HG02759 (cell line): ENCODE data around the gene LRRC42.
A peak's percentile ranks its signal among the peaks of the same experiment; 100 is the strongest.

Experiments used
- ATAC-seq: cut with Tn5 transposase; IDR thresholded peaks from one replicate; pipeline ENCODE4 v1.9.1; 2021; ENCODE audit warnings: mild to moderate bottlenecking, moderate library complexity; ENCODE audit not compliant: unreplicated experiment

Gene LRRC42, protein sequence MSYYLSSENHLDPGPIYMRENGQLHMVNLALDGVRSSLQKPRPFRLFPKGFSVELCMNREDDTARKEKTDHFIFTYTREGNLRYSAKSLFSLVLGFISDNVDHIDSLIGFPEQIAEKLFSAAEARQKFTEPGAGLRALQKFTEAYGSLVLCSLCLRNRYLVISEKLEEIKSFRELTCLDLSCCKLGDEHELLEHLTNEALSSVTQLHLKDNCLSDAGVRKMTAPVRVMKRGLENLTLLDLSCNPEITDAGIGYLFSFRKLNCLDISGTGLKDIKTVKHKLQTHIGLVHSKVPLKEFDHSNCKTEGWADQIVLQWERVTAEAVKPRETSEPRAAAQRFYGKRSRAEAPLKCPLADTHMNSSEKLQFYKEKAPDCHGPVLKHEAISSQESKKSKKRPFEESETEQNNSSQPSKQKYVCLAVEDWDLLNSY

DNA sequence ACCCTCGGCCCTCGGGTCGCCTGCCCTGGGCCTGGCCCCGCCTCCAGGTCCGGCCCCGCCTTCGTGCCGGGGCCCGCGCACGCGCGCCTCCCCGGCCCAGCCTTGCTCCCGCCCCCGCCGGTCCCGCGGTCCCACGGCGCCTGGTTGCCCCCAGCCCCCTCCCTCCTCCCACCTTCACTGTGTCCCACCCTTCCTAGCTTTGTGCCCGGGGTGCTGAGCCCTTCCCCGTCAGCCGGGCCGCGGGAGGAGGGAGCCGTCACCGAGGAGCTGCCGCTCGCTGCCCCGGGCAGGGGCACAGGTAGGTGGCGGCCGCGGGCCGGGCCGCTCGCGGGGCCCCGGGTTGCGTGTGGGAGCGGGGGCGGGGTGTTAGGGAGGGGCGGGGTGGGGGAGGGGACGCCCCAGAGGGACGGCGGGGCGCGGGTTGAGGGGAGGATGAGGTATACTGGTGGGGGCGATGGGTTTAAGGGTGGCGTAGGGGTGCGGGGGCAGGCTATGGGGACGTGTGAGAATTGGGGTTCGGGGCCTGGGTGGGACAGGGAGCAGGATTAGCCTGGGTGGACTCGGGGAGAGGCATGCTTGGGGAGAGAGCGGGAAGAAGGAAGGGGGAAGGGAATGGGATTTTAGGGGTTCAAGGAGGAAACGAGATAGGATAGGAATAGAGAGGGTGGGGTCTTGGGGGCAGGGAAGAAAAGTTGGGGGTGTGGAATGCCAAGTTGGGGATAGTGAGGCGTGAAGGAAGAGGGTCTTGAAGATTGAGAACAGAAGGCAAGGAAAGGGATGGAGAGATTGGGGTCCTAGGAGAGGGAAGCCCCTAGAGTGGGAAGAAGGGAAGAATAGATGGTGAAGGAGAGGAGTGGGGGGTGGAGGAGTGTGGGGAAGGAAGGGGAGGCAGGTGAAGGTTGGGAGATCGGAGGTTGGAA is at the start of gene LRRC42:
LRRC42 (plus strand) TSS at position 99 of the 920 bp plus-strand sequence. CDS start 5,650 bp downstream, outside the sequence.
- peak; percentile 71 for ATAC-seq

DNA sequence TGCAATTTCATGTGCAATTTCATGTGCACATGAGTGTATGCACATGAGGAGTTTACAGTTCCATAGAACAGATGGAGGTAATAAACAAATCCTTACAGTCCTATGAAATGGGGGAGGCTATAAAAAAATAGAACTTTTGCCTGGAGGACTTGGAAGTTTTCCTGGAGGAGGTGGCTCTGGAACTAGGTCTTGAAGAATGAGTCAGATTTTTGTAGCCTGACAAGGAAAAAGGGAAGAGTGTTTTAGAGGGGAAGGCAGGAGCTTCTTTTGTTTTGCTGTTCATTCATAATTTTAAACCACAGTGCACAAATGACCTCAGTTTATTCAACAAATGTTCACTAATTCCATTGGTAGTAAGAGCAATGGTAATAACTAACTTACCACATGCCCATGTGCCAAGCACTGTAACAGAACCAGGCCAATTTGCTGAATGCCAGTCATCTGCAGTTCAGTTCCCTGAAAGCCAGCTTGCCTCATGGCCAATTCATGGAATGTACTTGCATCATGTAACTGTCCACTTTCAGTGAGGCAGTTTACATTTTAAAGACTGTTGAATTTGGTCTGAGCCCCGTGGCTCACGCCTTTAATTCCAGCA is 49.4 kb upstream of the LRRC42 start:
- ATAC-seq = no peak

DNA sequence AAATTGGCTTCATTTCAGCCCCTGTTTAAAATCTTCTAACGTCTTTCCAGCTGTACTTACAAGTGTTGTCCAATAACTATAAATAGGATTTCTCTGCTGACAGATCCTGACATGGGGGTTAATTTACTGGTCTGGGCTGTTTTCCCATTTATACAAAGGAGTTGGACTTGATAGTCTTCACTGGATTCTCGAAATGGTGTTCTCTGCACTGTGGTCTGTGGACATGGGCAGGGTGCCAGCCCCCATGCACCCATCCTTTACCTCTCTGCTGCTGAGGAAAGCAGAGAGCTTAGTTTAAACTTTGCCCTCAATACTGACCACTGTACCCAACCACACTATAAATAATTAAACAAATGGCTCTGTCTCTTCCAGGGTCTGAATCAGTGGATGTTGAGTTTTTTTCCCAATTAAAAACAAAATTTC is 46.9 kb upstream of the LRRC42 start:
- ATAC-seq = no peak

DNA sequence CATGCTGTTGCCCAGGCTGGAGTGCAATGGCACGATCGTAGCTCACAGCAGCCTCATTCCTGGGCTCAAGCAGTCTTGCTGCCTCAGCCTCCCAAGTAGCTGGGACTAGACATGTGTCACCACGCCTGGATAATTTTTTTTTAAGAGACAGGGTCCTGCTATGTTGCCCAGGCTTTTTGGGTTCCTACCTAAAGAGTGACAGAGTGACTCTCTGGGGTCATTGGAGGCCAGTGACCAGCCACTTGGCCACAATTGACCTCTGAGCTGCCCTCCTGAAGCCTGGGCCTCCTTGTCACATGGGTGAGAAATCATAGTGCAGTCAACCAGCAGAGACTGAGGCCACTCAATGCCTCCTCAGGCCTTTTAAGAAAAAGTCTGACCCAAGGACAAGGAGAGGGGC is 46.4 kb upstream of the LRRC42 start:
- ATAC-seq = no peak

DNA sequence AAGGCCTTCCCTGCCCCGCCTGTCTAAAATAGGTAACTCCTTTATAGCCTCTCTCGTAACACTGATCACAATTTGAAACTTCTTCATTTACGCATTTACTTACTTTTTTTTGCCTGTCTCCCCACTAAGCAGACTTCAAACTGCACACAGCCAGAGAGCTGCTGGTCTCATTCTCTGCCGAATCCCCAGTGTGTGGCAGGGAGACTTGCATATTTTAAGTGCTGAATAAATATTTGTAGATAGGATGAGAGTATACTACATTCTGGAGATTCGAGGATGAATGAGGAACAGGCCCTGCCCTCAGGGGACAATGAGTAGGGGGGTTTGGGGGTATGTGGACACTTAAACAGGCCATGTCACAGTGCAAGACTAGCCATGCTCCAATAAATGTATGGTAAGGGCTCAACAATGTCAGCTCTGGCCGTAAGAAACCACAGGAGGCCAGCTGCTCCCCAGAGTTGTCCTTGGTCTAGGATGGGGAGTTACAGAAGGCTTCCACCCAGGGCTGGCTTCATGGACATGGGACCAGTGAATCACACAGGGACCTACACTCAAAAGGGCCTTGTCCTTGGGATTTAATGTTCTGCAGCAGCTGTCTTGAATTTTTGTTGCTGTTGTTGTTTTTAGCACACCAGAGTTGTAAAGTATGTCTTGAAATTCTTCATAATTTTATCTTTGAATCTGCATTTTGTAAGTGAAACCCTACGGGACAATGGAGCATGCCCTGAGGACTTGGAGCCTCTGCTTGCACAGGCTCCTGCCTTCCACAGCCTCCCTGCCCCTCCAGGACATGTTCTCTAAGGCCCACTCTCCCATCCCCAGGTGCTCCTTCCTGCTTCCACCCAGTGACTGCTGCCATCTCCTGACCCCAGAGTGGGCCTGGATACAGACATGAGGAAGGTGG is 43.7 kb upstream of the LRRC42 start:
- ATAC-seq = no peak

DNA sequence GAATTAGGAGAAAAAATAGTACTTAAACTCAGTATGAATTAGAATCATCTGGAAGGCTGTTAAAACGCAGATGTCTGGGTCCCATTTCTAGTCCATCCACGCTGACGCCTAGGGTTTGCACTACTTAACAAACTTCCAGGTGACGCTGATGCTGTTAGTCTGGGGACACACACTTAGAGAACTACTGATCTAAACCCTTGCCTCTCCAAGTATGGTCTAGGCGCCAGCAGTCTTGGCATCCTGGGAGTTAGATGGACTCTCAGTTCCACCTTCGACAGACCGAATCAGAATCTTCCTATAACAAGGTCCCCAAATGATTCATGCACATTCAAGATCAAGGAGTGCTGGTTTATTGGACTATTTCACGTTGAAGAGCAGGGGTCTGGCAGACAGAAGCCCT is 40.6 kb upstream of the LRRC42 start:
- no peak for ATAC-seq

DNA sequence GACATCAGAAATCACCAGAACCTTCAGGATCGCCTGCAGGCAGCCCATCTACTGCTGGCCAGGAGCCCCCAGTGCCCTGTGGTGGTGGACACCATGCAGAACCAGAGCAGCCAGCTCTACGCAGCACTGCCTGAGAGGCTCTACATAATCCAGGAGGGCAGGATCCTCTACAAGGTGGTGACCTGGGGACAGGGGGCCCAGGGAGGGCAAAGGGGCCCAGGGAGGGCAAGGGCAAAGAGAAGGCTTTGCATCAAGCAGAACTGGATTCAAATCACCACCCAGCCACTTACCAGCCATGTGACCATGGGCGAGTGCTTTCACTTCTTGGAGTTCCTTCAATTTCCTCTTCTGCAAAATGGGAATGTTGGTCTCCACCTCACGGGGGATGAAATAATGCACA is 40.0 kb upstream of the LRRC42 start:
- ATAC-seq = no peak

DNA sequence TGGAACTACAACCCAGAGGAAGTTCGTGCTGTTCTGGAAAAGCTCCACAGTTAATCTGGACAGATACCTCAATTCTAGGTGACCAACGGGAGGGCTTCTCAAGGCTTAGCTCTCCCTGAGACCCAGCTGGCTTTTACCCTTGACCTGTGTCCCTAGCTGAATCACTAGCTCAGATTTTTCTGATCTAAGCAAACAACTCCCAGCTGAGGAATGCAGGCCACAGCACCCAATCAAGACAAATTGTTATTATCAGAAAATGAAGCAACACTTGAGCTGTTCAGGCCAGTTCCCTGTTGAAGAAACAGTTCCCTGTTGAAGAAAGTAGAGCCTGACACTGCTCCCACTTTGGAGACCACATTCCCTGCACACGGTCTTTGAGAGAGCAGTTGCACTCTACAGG is 36.2 kb upstream of the LRRC42 start:
- ATAC-seq = no peak

DNA sequence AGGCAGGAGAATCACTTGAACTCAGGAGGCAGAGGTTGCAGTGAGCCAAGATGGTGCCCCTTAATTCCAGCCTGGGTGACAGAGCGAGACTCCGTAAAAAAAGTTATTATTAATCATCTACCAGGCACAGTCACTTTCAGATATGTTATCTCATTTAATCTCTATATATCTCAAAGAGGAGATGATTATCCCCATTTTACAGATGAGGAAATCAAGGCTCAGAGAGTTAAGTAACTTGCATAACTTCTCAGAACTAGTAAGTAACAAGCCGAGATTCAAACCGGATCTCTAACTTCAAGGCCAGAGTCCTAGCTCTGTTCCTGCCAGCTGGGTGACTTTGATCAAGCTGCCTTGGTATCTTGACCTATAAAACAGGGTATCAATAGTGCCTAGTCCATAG is 34.7 kb upstream of the LRRC42 start:
- ATAC-seq = no peak

DNA sequence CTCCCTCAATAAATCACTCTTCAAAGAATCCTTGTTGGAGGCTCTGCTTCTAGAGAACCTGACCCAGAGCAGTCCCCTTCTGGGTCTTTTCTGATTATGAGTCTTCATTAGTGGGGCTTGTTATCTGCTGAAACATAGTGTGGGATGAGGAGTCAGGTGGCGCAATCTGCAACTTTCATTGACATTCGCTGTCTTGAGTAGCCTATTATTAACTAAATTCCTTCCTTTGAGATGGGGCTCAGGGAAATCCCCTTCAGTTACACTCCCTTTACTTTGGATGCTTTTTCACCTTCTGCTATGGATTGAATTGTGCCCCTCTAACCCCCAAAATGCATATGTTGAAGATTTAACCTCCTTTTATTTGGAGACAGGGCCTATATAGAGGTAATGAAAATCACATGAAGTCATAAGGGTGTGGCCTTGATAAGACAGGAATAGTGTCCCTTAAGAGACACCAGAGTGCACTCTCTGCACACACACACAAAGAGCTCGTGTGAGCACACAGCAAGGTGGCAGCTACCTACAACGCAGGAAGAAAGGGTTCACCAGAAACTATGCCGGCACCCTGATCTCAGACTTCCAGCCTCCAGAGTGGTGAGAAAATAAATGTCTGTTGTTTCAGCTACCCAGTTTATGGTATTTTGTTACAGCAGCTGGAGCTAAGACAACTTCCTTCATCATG is 32.7 kb upstream of the LRRC42 start:
- no peak for ATAC-seq

DNA sequence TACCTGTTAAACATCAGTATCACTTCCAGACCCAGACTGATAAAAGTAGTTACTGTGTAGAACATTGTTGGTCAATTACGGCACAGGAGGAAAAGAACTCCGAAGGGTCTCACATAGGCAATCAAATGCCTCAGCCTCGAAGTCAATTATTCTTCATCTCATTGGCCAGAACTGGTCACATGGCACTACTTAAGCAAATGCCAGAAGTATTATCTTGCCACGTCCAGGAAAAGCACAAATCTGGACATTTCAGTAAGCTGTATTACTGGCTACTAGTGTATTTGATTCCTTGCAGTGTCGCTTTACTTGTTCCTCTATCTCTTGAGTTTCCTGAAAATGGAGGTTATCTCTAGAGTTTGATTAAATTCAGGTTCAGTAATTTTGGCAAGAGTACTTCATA is 27.8 kb upstream of the LRRC42 start:
- no peak for ATAC-seq

DNA sequence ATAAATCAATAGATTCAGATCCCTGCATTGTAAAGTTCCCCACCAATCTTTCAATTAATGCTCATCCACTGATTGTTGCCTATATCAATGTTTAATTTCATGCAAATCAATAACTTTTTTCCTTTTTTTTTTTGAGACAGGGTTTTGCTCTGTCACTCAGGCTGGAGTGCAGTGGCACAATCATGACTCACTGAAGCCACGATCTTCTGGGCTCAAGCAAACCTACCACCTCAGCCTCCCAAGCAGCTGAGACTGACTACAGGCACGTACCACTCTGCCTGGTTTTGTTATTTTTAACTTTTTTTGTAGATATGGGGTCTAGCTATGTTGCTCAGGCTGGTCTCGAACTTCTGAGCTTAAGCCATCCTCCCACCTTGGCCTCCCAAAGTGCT is 26.5 kb upstream of the LRRC42 start:
- no peak for ATAC-seq

DNA sequence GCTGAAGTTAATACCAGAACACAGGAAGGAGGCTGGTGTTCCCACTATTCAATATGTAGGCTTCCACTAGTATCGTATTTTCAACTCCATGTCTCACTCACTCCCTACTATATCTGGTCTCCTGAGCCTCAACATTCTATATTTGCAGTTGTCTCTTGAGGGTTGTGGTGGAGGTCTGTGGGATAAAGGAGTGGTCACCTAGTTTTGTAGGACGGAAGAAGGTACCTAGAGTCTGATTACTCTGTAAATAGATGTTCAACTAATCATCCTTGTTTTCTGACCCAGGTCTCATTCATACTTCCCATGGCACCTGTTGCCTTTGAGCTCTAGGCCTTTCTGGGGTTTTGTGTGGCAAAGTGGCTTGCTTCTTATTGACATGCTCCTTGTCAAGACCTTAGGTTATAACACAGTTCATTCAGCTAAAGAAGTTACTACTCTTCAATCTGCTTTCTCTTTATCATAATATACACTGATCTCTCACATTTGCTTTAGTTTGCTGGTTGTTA is 18.7 kb upstream of the LRRC42 start:
- no peak for ATAC-seq

DNA sequence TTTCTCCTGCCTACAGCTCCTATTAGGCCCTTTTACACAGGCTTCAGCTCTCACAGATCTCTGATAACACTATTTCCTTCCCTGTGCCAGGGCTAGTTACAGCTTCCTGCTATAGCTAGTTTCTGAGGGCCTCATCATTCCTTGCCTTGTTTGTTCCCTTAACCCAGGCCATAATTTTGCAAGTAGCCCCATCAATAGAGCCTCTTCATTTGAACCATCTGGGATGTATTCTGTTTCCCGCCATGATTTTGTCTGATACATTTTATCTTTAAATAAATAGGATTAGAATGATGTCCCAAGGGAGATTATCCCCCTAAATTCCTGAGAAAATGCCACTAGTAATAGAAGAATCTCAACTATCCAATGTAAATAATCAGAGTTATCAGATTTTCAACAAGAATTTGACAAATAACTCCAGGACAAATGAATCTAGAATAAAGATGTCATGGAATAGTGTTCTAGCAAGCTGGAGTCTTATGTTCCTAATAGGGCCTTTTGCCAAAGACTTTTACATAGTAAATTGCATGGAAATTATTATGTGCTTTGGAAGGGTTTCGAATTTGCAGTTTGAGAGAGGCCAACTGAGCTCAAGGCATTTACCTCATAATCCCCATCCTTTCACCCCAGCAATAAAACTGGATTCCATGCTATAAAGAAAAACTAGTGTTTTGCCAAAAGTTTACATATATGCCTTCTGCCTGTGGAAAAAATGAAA is 16.7 kb upstream of the LRRC42 start:
- no peak for ATAC-seq

DNA sequence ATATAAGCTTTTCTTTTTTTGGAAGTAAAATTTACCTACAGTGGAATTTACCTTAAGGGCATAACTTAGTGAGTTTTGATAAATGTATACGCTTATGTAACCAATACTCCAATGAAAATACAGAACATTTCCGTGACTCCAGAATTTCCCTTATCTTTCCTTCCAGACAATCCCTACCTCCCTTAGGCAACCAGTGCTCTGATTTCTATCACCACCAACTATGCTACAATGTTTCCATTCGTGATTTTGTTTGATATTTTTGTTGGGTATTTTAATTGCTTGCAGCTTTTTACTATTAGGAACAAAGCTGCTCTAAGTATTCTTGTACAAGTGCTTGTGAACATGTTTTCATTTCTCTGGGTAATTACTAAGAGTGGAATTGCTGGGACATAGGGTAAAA is 15.2 kb upstream of the LRRC42 start:
- ATAC-seq = no peak

DNA sequence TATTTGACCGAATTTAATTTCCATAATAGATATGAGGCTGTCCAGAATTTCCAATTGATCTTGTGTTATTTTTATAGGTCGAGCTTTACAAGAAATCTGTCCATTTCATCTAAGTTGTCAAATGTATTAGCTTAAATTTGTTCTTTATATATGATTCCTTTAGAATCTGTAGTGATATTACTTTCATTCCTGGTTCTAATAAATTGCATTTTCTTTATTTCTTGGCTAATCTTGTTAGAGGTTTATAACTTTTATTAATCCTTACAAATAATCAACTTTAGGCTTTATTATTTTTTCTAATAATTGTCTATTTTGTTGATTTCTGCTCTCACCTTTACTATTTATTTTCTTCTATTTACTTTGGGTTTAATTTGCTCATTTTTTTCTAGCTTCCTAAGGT is 14.6 kb upstream of the LRRC42 start:
- no peak for ATAC-seq

DNA sequence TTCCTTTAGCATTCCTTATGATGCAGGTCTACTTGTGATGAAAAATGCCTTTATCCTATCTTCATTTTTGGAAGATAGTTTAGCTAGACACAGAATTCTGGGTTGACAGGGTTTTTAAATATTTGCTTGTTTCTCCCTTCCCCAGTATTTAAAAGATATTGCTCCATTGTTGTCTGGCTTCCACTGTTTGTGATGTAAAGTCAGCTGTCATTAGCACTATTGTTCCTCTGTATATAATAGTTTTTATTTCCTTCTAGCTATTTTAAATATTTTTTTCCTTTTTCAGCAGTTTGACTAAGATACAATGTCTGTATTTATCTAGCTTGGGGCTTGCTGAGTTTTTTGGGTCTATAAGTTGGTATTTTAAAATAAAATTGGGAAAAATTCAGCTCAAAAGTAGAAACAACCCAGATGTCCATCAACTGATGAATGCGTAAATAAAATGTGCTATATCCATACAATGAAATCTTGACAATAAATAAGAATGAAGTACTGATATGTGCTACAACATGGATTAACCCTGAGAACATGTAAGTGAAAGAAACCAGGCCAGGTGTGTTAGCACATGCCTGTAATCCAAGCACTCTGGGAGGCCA is 11.9 kb upstream of the LRRC42 start:
- ATAC-seq = no peak

DNA sequence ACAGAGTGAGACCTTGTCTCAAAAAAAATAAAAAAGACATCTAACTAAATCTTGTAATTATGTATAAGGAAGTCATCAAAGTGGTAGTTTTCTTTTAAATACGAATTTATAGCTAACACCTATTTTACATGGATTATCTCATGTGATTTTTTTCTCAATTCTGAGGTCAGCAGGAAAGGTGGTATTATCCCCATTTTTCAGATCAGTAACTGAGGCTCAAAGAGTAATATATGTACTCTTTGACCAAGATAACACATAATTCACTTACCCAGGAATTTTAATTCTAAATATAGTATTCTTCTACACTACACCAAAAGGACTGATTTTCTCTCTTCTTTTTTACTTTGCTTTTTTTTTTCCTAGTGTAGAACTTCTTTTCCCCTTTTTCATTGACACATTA is 9.7 kb upstream of the LRRC42 start:
- no peak for ATAC-seq
